Panc1 (cell line): ENCODE results near the gene NOS2. TPM values are rescaled to one million over a fixed set of nuclear protein-coding genes. Genes with fewer than 3 reads are reported as not detected.
"Not testable (repeated sequence)": the region's sequence is repeated elsewhere in the genome, so short reads cannot be mapped to it uniquely, and the experiment has no call there.

Source experiments
- ATAC-seq: fragments of 200-7000 bp; cut with Tn5 transposase; 2 replicates; pipeline ENCODE4 v1.9.1; 2020; ENCODE audit warnings: mild to moderate bottlenecking, moderate library complexity
- BruUV-seq: library from RNA; stranded (reverse); fragments of 400-500 nt; replicated peaks from 2 replicates; lab custom pipeline; 2021; lab: Mats Ljungman, UMichigan
- CTCF ChIA-PET: fragments of 300-600 bp; sonication (Branson Sonifier 250); formaldehyde crosslinking; loops from one replicate; lab custom pipeline; 2022; ENCODE audit warnings: antibody characterized with exemption; lab: Charles Lee
- POLR2A ChIA-PET: fragments of 300-600 bp; sonication (Branson Sonifier 250); formaldehyde crosslinking; loops from one replicate; lab custom pipeline; 2022; ENCODE audit warnings: antibody characterized with exemption; lab: Charles Lee
- DNase-seq: peaks from one replicate; pipeline ENCODE4 v3.0.0-alpha.2; 2010; ENCODE audit warnings: low read depth, low spot score
- H3K27ac ChIP-seq: 2 replicates; pipeline ENCODE4 v1.5.1; 2011; ENCODE audit warnings: mild to moderate bottlenecking, low read length, inconsistent platforms
- H3K27me3 ChIP-seq: fragments of 200-500 bp; sonication (Bioruptor generic); 2 replicates; pipeline ENCODE4 v1.6.0; 2014; ENCODE audit warnings: low read length, inconsistent platforms; ENCODE audit not compliant: control insufficient read depth, insufficient read depth
- H3K36me3 ChIP-seq: fragments of 200-500 bp; sonication (Bioruptor generic); 2 replicates; pipeline ENCODE4 v1.5.1; 2014; ENCODE audit warnings: inconsistent platforms, mild to moderate bottlenecking, low read length, moderate library complexity; ENCODE audit not compliant: control insufficient read depth, insufficient read depth
- H3K4me1 ChIP-seq: 2 replicates; pipeline ENCODE4 v1.5.1; 2011; ENCODE audit warnings: inconsistent platforms, mild to moderate bottlenecking, low read length, moderate library complexity; ENCODE audit not compliant: control insufficient read depth, insufficient read depth
- H3K4me3 ChIP-seq, 2 experiments: 2 replicates each; pipeline ENCODE4 v1.5.1; 2011 to 2012; ENCODE audit warnings: low read depth in 2 of 2, low read length in 2 of 2, mild to moderate bottlenecking in 2 of 2, inconsistent platforms in 1 of 2, moderate library complexity in 1 of 2
- H3K9me3 ChIP-seq: fragments of 200-500 bp; sonication (Bioruptor generic); 2 replicates; pipeline ENCODE4 v1.5.1; 2014; ENCODE audit warnings: low read depth, mild to moderate bottlenecking, inconsistent platforms, low read length, moderate library complexity; ENCODE audit not compliant: control insufficient read depth, insufficient read depth
- CTCF ChIP-seq: fragments of 450-650 bp; IDR thresholded peaks from 2 replicates; pipeline ENCODE4 v1.5.1; 2017; ENCODE audit warnings: mild to moderate bottlenecking
- POLR2AphosphoS5 ChIP-seq: IDR thresholded peaks from 2 replicates; pipeline ENCODE4 v1.6.1; 2012; ENCODE audit warnings: mild to moderate bottlenecking, low read depth, low read length, moderate library complexity
- REST ChIP-seq, 2 experiments: IDR thresholded peaks; 2 replicates each; pipeline ENCODE4 v1.6.1; 2011 to 2012; ENCODE audit warnings: low read depth in 2 of 2, control low read depth in 1 of 2, low read length in 1 of 2, mild to moderate bottlenecking in 1 of 2, moderate library complexity in 1 of 2; ENCODE audit not compliant: insufficient read depth in 1 of 2
- SIN3A ChIP-seq: IDR thresholded peaks from 2 replicates; pipeline ENCODE4 v1.6.1; 2012; ENCODE audit warnings: low read depth, mild to moderate bottlenecking, low read length, moderate library complexity, borderline replicate concordance; ENCODE audit not compliant: insufficient read depth
- TCF7L2 ChIP-seq: IDR thresholded peaks from 2 replicates; pipeline ENCODE4 v1.6.1; 2011; ENCODE audit warnings: mild to moderate bottlenecking, low read depth, low read length, inconsistent platforms
- in situ Hi-C: cut with HindIII; loops from 2 replicates; pipeline ENCODE4 v1.10.0; 2016; ENCODE audit warnings: low sequenced_read_pairs, low pct_unique_long_range_greater_than_20kb
- intact Hi-C: fragments of 100-400 bp; cut with micrococcal nuclease; formaldehyde crosslinking; loops from one replicate; pipeline ENCODE4 v1.10.0; 2022; ENCODE audit not compliant: unreplicated experiment
- total RNA-seq: library from RNA; stranded (reverse); gene quantifications from one replicate; pipeline ENCODE4 v1.2.1, GENCODE V29; 2021; ENCODE audit not compliant: unreplicated experiment

Gene NOS2
- total RNA-seq, 1 experiment from 2014 or later: 0.08 TPM

GRCh38 chr17:27754549-27754948 lies 45.8 kb downstream of the NOS2 start:
- CTCF ChIA-PET: interaction anchor here (0.8 to 1.2 kb wide), 2 partner anchors 100 to 202 kb away, joined by 3 to 8 read pairs; no protein-coding TSS in a partner anchor
- H3K9me3 ChIP-seq: no peaks in the 10 kb centered on the region
- H3K4me1 ChIP-seq: no peaks in the 10 kb centered on the region
- POLR2A ChIA-PET: no interaction called here
- ATAC-seq (no peak), DNase-seq (no peak)
- intact Hi-C loops (no loop called here), in situ Hi-C loops (no loop called here)
- H3K36me3 ChIP-seq: no peaks in the 10 kb centered on the region
- no TSS peak for BruUV-seq
- no peak for TF ChIP-seq POLR2AphosphoS5
- TF ChIP-seq SIN3A: no peak
- no peak for TF ChIP-seq CTCF
- no peak for TF ChIP-seq TCF7L2
- no peak for TF ChIP-seq REST (IDR thresholded peaks at IDR 0.05; ENCODE audit: insufficient read depth in 1 of 2, low read depth in 2 of 2, low read length in 1 of 2)
- H3K27ac ChIP-seq: no peak overlapping the region
- no peaks in the 10 kb centered on the region for H3K27me3 ChIP-seq
- no peak overlapping the region for H3K4me3 ChIP-seq

DNA sequence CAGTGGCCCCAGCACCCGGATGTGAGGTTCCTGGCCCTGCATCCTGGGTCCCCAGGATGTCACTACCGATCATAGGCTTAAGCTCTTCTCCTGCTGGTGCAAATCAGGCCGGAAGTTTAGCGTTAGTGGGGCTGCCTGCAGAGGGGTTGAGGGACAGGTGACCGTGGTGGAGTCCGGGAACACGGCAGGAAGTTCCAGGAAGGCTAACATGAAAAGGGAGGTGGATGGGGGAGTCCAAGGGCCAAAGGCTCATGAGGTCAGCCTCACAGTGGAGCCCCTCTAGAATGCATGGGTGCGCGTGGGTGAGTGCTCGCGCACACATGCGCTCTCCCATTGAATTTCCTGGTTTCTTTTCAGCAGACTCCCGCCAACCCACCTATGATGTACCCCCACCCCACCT lies 46.6 kb downstream of the NOS2 start:
- ATAC-seq, POLR2A ChIA-PET, H3K36me3 ChIP-seq, BruUV-seq, H3K9me3 ChIP-seq, in situ Hi-C loops, intact Hi-C loops, H3K27me3 ChIP-seq, DNase-seq, H3K4me3 ChIP-seq, H3K4me1 ChIP-seq, H3K27ac ChIP-seq: not testable (repeated sequence)
- CTCF ChIA-PET: interaction anchor here (0.6 to 1.2 kb wide), 3 partner anchors 99 to 201 kb away, joined by 3 to 8 read pairs (median 3); no protein-coding TSS in a partner anchor

GRCh38 chr17:27752831-27753619 lies 47.3 kb downstream of the NOS2 start:
- POLR2A ChIA-PET, H3K9me3 ChIP-seq, DNase-seq, in situ Hi-C loops, H3K4me3 ChIP-seq, BruUV-seq, H3K27ac ChIP-seq, H3K27me3 ChIP-seq, H3K36me3 ChIP-seq, intact Hi-C loops, H3K4me1 ChIP-seq: not testable (repeated sequence)
- CTCF ChIA-PET: interaction anchor here (0.5 kb wide), 1 partner anchor 133 kb away, joined by 5 read pairs; no protein-coding TSS in a partner anchor
- 0 out of 2 replicates have a peak, but pooled peaks have one; percentile 29 for ATAC-seq
- TF ChIP-seq CTCF: peak; percentile 44
